ENCODE data around the gene ZCCHC7.

The ZCCHC7 gene

GRCh38 chr9:37198039-37198729 lies 77.8 kb downstream of the ZCCHC7 start:
- Histone ChIP-seq H3K36me3 (ENCODE audit: insufficient read depth, low read length) (no peaks in the 10 kb centered on the region), H3K79me2 (ENCODE audit: insufficient read depth, low read length) (peaks cover 37% of the 10 kb centered on the region)

DNA sequence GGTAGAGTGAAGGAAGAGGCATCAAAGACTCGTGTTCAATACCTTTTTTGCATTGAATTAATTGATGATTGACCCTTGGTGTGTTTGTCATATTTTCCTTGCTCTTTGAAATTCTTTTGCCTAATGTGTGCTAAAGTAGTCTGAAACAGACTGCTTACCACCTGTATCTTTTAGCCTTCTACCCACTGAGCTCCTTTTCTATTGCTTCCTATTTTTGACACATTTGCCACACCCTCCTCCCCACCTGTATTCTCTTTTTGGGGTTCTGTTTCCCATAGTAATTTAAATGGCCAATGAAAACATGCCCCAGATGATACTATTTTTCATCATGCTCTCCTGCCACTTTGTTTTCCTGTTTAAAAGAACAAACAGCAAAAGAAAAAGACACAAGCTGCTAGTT lies 78.5 kb downstream of the ZCCHC7 start:
- Histone ChIP-seq H3K79me2 (ENCODE audit: insufficient read depth, low read length) (peaks cover 44% of the 10 kb centered on the region), H3K4me2 (ENCODE audit: low read depth, low read length, poor library complexity, severe bottlenecking) (peak overlapping the region; percentile 81), H3K27me3 (ENCODE audit: insufficient read depth, low read length, poor library complexity, severe bottlenecking) (no peaks in the 10 kb centered on the region), H3K9ac (ENCODE audit: low read depth, low read length, poor library complexity, severe bottlenecking) (peak overlapping the region; percentile 62), H3K36me3 (ENCODE audit: insufficient read depth, low read length) (peaks cover 4% of the 10 kb centered on the region; the same call in 1 of the 2 replicates), H3K4me3 (ENCODE audit: low read length, poor library complexity, severe bottlenecking) (no peak overlapping the region), H3F3A (ENCODE audit: low read depth) (peaks cover 18% of the 10 kb centered on the region), H2AFZ (ENCODE audit: low read length) (no peak overlapping the region), H4K20me1 (ENCODE audit: insufficient read depth, low read length, poor library complexity, severe bottlenecking) (no peaks in the 10 kb centered on the region), H3K4me1 (ENCODE audit: insufficient read depth, low read length, poor library complexity, severe bottlenecking) (peaks cover 63% of the 10 kb centered on the region), H3K9me2 (replicated peaks; ENCODE audit: low read depth, low read length) (no peaks in the 10 kb centered on the region), H3K9me3 (ENCODE audit: insufficient read depth, low read depth, low read length) (no peaks in the 10 kb centered on the region)
- TF ChIP-seq, protein P1, sequence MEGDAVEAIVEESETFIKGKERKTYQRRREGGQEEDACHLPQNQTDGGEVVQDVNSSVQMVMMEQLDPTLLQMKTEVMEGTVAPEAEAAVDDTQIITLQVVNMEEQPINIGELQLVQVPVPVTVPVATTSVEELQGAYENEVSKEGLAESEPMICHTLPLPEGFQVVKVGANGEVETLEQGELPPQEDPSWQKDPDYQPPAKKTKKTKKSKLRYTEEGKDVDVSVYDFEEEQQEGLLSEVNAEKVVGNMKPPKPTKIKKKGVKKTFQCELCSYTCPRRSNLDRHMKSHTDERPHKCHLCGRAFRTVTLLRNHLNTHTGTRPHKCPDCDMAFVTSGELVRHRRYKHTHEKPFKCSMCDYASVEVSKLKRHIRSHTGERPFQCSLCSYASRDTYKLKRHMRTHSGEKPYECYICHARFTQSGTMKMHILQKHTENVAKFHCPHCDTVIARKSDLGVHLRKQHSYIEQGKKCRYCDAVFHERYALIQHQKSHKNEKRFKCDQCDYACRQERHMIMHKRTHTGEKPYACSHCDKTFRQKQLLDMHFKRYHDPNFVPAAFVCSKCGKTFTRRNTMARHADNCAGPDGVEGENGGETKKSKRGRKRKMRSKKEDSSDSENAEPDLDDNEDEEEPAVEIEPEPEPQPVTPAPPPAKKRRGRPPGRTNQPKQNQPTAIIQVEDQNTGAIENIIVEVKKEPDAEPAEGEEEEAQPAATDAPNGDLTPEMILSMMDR (conservative IDR thresholded peaks at IDR 0.05; ENCODE audit: low read length) = no peak
- no peak for TF ChIP-seq EZH2phosphoT487 (IDR thresholded peaks at IDR 0.05; ENCODE audit: borderline replicate concordance)

More at GRCh38 chr9:37198039-37198729, 77.8 kb downstream of the ZCCHC7 start:
- H3F3A ChIP-seq (ENCODE audit: low read depth) = peaks cover 18% of the 10 kb centered on the region
- H3K4me3 ChIP-seq (ENCODE audit: low read length, poor library complexity, severe bottlenecking) = peak overlapping the region; percentile 65
- peaks cover 66% of the 10 kb centered on the region for H3K4me1 ChIP-seq (ENCODE audit: insufficient read depth, low read length, poor library complexity, severe bottlenecking)
- H4K20me1 ChIP-seq (ENCODE audit: insufficient read depth, low read length, poor library complexity, severe bottlenecking) = no peaks in the 10 kb centered on the region
- H2AFZ ChIP-seq (ENCODE audit: low read length) = no peak overlapping the region
- no peaks in the 10 kb centered on the region for H3K9me2 ChIP-seq (replicated peaks; ENCODE audit: low read depth, low read length)
- no peaks in the 10 kb centered on the region for H3K9me3 ChIP-seq (ENCODE audit: insufficient read depth, low read depth, low read length)
- H3K9ac ChIP-seq (ENCODE audit: low read depth, low read length, poor library complexity, severe bottlenecking) = peak overlapping the region; percentile 62
- peak overlapping the region; percentile 81 for H3K4me2 ChIP-seq (ENCODE audit: low read depth, low read length, poor library complexity, severe bottlenecking)
- no peaks in the 10 kb centered on the region for H3K27me3 ChIP-seq (ENCODE audit: insufficient read depth, low read length, poor library complexity, severe bottlenecking)
- TF ChIP-seq, protein P1 (conservative IDR thresholded peaks at IDR 0.05; ENCODE audit: low read length) = no peak
- TF ChIP-seq EZH2phosphoT487 (IDR thresholded peaks at IDR 0.05; ENCODE audit: borderline replicate concordance) = no peak

DNA sequence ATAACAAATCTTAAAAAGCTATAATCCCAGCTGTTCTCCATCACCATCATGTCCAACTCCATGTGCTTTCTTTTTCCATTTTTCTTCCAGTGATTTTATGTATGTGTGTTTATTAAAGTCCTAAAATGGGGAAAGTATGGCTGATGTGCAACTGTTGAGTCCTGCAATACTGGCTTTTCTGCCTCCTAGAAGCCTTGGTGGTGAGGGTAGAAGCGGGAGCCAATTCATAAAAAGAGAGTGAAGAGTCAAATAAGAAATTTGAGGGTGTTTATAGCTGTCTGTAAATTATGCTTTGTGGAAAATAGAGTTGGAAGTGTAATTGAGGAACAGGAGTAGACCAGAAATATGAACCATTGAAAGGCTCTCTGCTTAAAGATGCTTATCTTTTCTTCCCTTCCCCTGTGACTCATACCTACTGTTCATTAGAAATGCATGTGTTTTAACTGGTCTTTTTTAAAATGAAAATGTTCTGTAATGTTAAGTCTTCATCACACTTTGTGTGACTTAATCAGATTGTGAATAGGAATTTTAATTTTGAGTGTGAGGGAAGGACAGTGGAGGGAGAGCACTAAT lies 80.1 kb downstream of the ZCCHC7 start:
- H3K9me3 ChIP-seq (ENCODE audit: insufficient read depth, low read depth, low read length) = no peaks in the 10 kb centered on the region
- no peak for TF ChIP-seq EZH2phosphoT487 (IDR thresholded peaks at IDR 0.05; ENCODE audit: borderline replicate concordance)
- TF ChIP-seq, protein P1 (conservative IDR thresholded peaks at IDR 0.05; ENCODE audit: low read length) = no peak
- H3K36me3 ChIP-seq (ENCODE audit: insufficient read depth, low read length) = peaks cover 4% of the 10 kb centered on the region; the same call in 1 of the 2 replicates
- H3K79me2 ChIP-seq (ENCODE audit: insufficient read depth, low read length) = peaks cover 42% of the 10 kb centered on the region
- H4K20me1 ChIP-seq (ENCODE audit: insufficient read depth, low read length, poor library complexity, severe bottlenecking) = no peaks in the 10 kb centered on the region
- no peaks in the 10 kb centered on the region for H3K27me3 ChIP-seq (ENCODE audit: insufficient read depth, low read length, poor library complexity, severe bottlenecking)
- H3K9ac ChIP-seq (ENCODE audit: low read depth, low read length, poor library complexity, severe bottlenecking) = peak overlapping the region; percentile 43
- H3F3A ChIP-seq (ENCODE audit: low read depth) = peaks cover 18% of the 10 kb centered on the region
- peaks cover 56% of the 10 kb centered on the region for H3K4me1 ChIP-seq (ENCODE audit: insufficient read depth, low read length, poor library complexity, severe bottlenecking)
- no peak overlapping the region for H2AFZ ChIP-seq (ENCODE audit: low read length)
- H3K4me3 ChIP-seq (ENCODE audit: low read length, poor library complexity, severe bottlenecking) = peak overlapping the region; percentile 23
- no peaks in the 10 kb centered on the region for H3K9me2 ChIP-seq (replicated peaks; ENCODE audit: low read depth, low read length)
- H3K4me2 ChIP-seq (ENCODE audit: low read depth, low read length, poor library complexity, severe bottlenecking) = peak overlapping the region; percentile 63

Data from Loucy (cell line).